Ovary (tissue), 9 donors: ENCODE results near the gene GP1BA. TPM values are rescaled to one million over a fixed set of nuclear protein-coding genes. Genes with fewer than 3 reads are reported as not detected.

Experiments used
- DNase-seq, 5 donors: peaks; one replicate each; pipeline ENCODE4 v3.0.0-alpha.2; 2019 to 2020
- H3K27ac ChIP-seq, 2 donors: fragments of 200-600 bp; one replicate each; pipeline versions ENCODE4 v1.5.1 to v1.8.0; 2019 to 2022
- H3K27me3 ChIP-seq: fragments of 200-600 bp; one replicate; pipeline ENCODE4 v1.8.0; 2022
- H3K36me3 ChIP-seq: fragments of 200-600 bp; sonication (generic); one replicate; pipeline ENCODE4 v1.5.1; 2019
- H3K4me1 ChIP-seq: one replicate; pipeline ENCODE4 v1.8.1; 2013; ENCODE audit warnings: mild to moderate bottlenecking, moderate library complexity; ENCODE audit not compliant: insufficient read depth
- H3K4me3 ChIP-seq: fragments of 200-600 bp; sonication (generic); one replicate; pipeline ENCODE4 v1.5.1; 2017
- H3K9me3 ChIP-seq, 2 donors: fragments of 200-600 bp in 1 of 2; sonication (generic) in 1 of 2; one replicate each; pipeline versions ENCODE4 v1.5.1 to v1.8.1; 2013 to 2019; ENCODE audit warnings: mild to moderate bottlenecking in 1 of 2, moderate library complexity in 1 of 2
- CTCF ChIP-seq, 3 donors: fragments of 450-650 bp in 2 of 3; fragments of 200-600 bp in 1 of 3; IDR thresholded peaks; one replicate each; pipeline versions ENCODE4 v1.5.1 to v1.8.0; 2016 to 2022; ENCODE audit warnings: antibody characterized with exemption in 3 of 3, mild to moderate bottlenecking in 1 of 3
- EP300 ChIP-seq: sonication (generic); formaldehyde crosslinking; IDR thresholded peaks from one replicate; pipeline ENCODE4 v1.6.1; 2017; ENCODE audit warnings: antibody characterized with exemption
- POLR2A ChIP-seq: fragments of 450-650 bp; IDR thresholded peaks from one replicate; pipeline ENCODE4 v1.6.1; 2017; ENCODE audit warnings: antibody characterized with exemption, mild to moderate bottlenecking, moderate library complexity
- WGBS, 3 donors: extraction: QIAGEN DNeasy Blood & Tissue Kit in 1 of 3; methylation state at CpG; one replicate each; pipeline versions ENCODE4 v1.1.5 to v1.1.7; 2013 to 2017; 5-methylcytosine and 5-hydroxymethylcytosine counted together
- intact Hi-C, 4 donors: fragments of 100-400 bp; cut with DNase I; formaldehyde crosslinking; loops; one replicate each; pipeline versions ENCODE4 v1.11.0 to v1.15.1; 2022 to 2023
- polyA plus RNA-seq, 2 donors: library from polyadenylated mRNA; stranded (reverse); fragments of 200-250 nt in 1 of 2; fragments of 350-450 nt in 1 of 2; fragmentation: Illumina TruSeq in 1 of 2; extraction: RNeasy Lipid Tissue Mini Kit (QIAGEN cat#74804) in 1 of 2; gene quantifications; one replicate each; pipeline ENCODE4 v1.2.3, GENCODE V29; 2013 to 2014
- total RNA-seq, 7 donors: library from RNA; depleted of rRNA in 2 of 7; stranded (reverse); fragments of >200 nt in 2 of 7; fragmentation: NEBNext Ultra II Directional in 3 of 7; extraction: Animal tissue kit (Norgen Biotek cat#: 25700) in 3 of 7; gene quantifications; one replicate each; pipeline versions ENCODE4 v1.1.0 to v1.2.4, GENCODE V29; 2016 to 2023
- donor health status: DM: no; HTN: no; CAD: no; lungs with moderate emphysema.
- donor health status: DM: no; HTN: no; CAD: no.
- donor health status: Bipolar disorder and iron deficiency.
- donor health status: DM: yes; HTN: yes; CAD: no.
- donor health status: DM: no; HTN: no; CAD: no.
- donor health status: DM: yes; HTN: yes; CAD: no.

Gene GP1BA
- total and polyA plus RNA-seq, 9 donors = 0.04 to 0.10 TPM; not detected in 7

- WGBS, 3 donors = 94 to 96% (median 95%) methylated on average over 18 of the region's 18 CpGs
- no peak for TF ChIP-seq EP300
- TF ChIP-seq POLR2A = no peak
- TF ChIP-seq CTCF (IDR thresholded peaks at IDR 0.05) = no peak
- DNase-seq = no peak
- H3K4me1 ChIP-seq = no peaks in the 10 kb centered on the region
- no peaks in the 10 kb centered on the region for H3K9me3 ChIP-seq
- H3K27ac ChIP-seq = no peak overlapping the region
- intact Hi-C loops = no loop called here
- no peaks in the 10 kb centered on the region for H3K36me3 ChIP-seq
- no peak overlapping the region for H3K4me3 ChIP-seq
- H3K27me3 ChIP-seq = no peaks in the 10 kb centered on the region
Measured at GRCh38 chr17:4928881-4929280, 3.2 kb upstream of the GP1BA start.

GRCh38 chr17:4932756-4933155 is 679 bp downstream of the GP1BA start:
- DNase-seq = no peak
- H3K36me3 ChIP-seq = no peaks in the 10 kb centered on the region
- no peak overlapping the region for H3K4me3 ChIP-seq
- H3K9me3 ChIP-seq = no peaks in the 10 kb centered on the region
- H3K4me1 ChIP-seq = peaks cover 1% of the 10 kb centered on the region
- intact Hi-C loops = no loop called here
- no peak overlapping the region for H3K27ac ChIP-seq
- 86 to 94% (median 91%) methylated on average over 12 of the region's 12 CpGs for WGBS, 3 donors
- H3K27me3 ChIP-seq = no peaks in the 10 kb centered on the region
- TF ChIP-seq POLR2A (no peak), CTCF (IDR thresholded peaks at IDR 0.05) (no peak), EP300 (no peak)

- 67 to 85% (median 78%) methylated on average over 16 of the region's 16 CpGs for WGBS, 3 donors
- TF ChIP-seq POLR2A (no peak), EP300 (no peak), CTCF (IDR thresholded peaks at IDR 0.05) (no peak)
- Histone ChIP-seq H3K36me3 (no peaks in the 10 kb centered on the region), H3K9me3 (no peaks in the 10 kb centered on the region), H3K27ac (no peak overlapping the region), H3K4me3 (no peak overlapping the region), H3K4me1 (peaks cover 4% of the 10 kb centered on the region), H3K27me3 (no peaks in the 10 kb centered on the region)
- no peak for DNase-seq
- intact Hi-C loops = no loop called here
Measured at GRCh38 chr17:4933646-4934045, 1.6 kb downstream of the GP1BA start.

DNA sequence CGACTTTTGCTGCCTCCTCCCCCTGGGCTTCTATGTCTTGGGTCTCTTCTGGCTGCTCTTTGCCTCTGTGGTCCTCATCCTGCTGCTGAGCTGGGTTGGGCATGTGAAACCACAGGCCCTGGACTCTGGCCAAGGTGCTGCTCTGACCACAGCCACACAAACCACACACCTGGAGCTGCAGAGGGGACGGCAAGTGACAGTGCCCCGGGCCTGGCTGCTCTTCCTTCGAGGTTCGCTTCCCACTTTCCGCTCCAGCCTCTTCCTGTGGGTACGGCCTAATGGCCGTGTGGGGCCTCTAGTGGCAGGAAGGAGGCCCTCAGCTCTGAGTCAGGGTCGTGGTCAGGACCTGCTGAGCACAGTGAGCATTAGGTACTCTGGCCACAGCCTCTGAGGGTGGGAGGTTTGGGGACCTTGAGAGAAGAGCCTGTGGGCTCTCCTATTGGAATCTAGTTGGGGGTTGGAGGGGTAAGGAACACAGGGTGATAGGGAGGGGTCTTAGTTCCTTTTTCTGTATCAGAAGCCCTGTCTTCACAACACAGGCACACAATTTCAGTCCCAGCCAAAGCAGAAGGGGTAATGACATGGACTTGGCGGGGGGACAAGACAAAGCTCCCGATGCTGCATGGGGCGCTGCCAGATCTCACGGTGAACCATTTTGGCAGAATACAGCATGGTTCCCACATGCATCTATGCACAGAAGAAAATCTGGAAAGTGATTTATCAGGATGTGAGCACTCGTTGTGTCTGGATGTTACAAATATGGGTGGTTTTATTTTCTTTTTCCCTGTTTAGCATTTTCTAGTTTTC is 2.3 kb downstream of the GP1BA start:
- no peak for DNase-seq
- Histone ChIP-seq H3K4me1 (peaks cover 9% of the 10 kb centered on the region), H3K9me3 (no peaks in the 10 kb centered on the region), H3K27ac (no peak overlapping the region), H3K4me3 (no peak overlapping the region), H3K36me3 (no peaks in the 10 kb centered on the region), H3K27me3 (no peaks in the 10 kb centered on the region)
- no peak for TF ChIP-seq CTCF (IDR thresholded peaks at IDR 0.05)
- TF ChIP-seq EP300 = no peak
- TF ChIP-seq POLR2A = no peak
- intact Hi-C loops = no loop called here
- 17 to 25% (median 19%) methylated on average over 14 of the region's 14 CpGs for WGBS, 3 donors
